HG02885 (cell line): ENCODE measurements around the gene SPON1.
"Not testable (repeated sequence)": the region's sequence is repeated elsewhere in the genome, so short reads cannot be mapped to it uniquely, and the experiment has no call there.

Experiments used
- ATAC-seq: cut with Tn5 transposase; IDR thresholded peaks from one replicate; pipeline ENCODE4 v1.9.1; 2021; ENCODE audit warnings: mild to moderate bottlenecking; ENCODE audit not compliant: unreplicated experiment, poor library complexity

Gene SPON1

GRCh38 chr11:13962562-13963168 is at the start of gene SPON1:
SPON1 (plus strand) TSS chr11:13962723; CDS start chr11:13962905, 182 bp downstream.
- ATAC-seq = no peak

DNA sequence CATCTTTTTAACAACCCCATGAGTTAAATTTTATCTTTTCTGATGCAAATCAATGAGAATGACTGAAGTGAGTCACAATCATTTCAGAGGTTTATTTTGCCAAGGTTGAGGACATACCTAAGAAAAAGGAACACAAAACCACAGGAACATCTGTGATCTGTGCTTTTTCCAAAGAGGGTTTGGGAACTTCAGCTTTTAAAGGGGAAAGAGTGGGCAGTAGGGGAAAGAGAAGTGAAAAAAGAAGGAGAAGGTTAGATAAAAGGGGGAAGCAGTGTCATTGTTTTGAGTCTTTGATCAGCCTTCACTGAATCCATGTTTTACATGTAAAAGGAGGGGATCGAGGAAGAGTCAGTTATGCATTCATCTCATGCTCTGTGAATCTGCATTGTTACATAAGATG is 45.3 kb upstream of the SPON1 start:
- ATAC-seq = no peak

DNA sequence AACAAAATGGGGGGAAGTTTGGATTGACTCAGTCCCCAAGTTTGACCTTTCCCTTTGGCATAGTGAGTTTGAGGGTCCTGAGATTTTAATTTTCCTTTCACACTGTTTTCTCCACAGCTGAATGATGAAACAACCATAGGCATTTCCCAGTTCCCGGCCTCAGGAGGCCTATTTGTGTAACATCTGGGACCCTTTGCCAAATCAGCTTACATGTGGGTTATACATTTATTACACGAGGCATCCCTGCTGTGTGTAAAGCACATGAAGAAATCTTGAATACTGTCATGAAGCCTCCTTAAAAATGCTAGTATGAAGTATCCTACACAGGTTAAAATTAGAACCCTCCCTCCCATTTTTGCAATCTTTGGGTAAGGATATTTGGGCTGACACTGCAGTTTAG is 44.6 kb upstream of the SPON1 start:
- ATAC-seq = no peak

GRCh38 chr11:13920756-13921155 is 41.8 kb upstream of the SPON1 start:
- no peak for ATAC-seq

- no peak for ATAC-seq
Observed at GRCh38 chr11:13921545-13921944, 41.0 kb upstream of the SPON1 start.

- ATAC-seq = no peak
Observed at GRCh38 chr11:13923182-13923581, 39.3 kb upstream of the SPON1 start.

- ATAC-seq = peak; percentile 64
Observed at GRCh38 chr11:13923716-13924650, 38.5 kb upstream of the SPON1 start.

DNA sequence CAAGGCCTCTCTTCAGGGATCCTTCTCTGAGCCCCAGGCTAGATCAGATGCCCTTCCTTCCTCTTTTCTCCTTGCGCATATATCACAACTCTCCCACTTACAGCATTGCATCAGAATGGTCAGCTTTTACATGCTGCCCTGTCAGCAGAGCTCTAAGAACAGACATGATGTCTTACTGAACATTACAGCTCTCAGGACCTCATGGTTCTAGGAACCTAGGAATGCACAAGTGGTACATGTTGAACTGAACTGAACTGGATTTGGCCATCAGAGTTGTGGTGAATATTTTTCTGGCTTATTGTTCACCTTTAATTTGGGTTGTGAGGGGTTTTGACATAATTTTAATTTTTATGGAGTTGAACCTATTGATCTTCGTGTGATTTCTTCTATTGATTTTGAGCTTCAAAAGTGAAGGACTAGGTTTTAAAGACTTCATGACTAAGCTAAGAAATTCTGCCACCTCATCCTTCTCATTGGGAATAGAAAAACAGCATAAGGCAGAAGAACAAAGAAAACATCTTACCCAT is 37.7 kb upstream of the SPON1 start:
- ATAC-seq = no peak

- ATAC-seq = not testable (repeated sequence)
Observed at GRCh38 chr11:13926366-13926765, 36.2 kb upstream of the SPON1 start.

- ATAC-seq = no peak
Observed at GRCh38 chr11:13926981-13927380, 35.5 kb upstream of the SPON1 start.

DNA sequence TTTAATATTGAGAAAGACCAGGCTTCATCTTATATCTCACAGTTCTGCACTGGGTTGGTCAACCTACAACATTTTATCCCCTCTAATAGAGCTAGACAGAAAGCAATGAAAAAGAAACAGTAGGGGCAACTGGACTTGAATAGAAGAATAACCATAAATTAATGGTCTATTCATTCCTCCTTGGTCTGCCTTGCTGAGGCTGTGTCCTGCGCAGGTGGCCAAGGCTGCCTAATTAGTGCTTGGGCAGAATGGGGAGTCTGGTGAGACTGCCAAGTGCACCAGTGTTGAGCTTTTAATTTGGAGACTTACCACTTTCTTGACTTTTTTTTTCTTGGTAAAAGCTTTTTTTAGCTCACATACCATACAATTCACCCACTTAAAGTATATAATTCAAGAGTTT is 35.0 kb upstream of the SPON1 start:
- ATAC-seq = no peak

GRCh38 chr11:13928566-13929251 is 33.8 kb upstream of the SPON1 start:
- ATAC-seq = no peak

GRCh38 chr11:13929395-13929891 is 33.1 kb upstream of the SPON1 start:
- no peak for ATAC-seq

DNA sequence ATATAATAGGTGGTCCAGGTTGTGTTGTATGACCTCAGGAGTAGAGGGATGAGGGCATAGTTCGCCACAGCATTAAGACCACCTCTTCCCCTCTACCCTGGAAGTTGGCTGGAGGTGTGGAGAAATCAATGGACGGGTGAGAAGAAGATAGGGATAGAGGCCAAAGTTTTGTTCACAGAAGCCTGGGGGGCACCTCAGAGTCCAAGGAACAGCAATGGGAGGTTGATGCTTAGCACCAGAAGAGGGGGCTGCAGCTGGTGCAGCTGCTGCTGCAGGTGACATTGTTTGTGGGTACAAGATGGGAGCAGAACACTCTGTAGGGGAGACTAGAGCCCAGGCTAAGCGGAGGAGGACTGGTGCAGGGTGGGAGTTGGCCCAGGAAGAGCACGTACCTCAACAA is 31.2 kb upstream of the SPON1 start:
- ATAC-seq = no peak

GRCh38 chr11:13937154-13937553 is 25.4 kb upstream of the SPON1 start:
- not testable (repeated sequence) for ATAC-seq

- ATAC-seq = not testable (repeated sequence)
Observed at GRCh38 chr11:13938829-13939228, 23.7 kb upstream of the SPON1 start.

GRCh38 chr11:13939961-13940906 is 22.3 kb upstream of the SPON1 start:
- no peak for ATAC-seq

DNA sequence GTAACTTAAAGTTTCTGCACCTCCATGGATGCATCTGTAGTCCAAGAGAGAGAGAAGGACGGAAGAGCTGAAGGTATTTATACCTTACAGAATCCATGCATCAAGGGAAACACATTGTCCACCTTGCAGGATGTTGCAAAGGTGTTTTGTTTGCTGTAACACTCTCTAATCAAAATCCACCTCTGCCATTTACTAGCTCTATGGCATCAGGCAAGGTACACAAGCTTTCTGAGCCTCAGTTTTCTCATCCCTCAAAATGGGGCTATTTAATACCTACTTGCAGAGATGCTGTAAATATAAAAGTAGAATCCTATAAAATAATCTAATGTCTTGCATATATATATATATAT is 21.6 kb upstream of the SPON1 start:
- ATAC-seq = no peak

DNA sequence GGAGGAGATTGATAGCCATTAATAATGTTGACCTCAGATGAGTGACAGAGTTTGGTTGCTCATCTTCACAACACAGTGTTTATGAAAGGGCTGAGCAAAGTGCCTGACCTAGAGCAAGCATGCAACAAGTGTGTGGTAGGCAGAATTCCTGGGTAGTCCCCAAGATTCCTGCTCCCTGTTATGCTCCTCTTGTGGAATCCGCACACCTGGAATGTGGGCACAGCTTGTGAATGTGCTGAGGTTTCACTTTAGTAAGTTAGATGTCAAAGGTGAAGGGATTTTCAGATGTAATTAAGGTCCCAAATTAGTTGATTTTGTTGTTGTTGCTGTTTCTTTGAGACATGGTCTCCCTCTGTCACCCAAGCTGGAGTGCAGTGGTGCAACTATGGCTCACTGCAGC is 20.7 kb upstream of the SPON1 start:
- no peak for ATAC-seq

GRCh38 chr11:13942378-13942777 is 20.1 kb upstream of the SPON1 start:
- ATAC-seq = no peak
